GM19023 (cell line): ENCODE measurements around the gene BAIAP3.

Experiments used
- ATAC-seq: cut with Tn5 transposase; IDR thresholded peaks from one replicate; pipeline ENCODE4 v1.9.1; 2021; ENCODE audit warnings: mild to moderate bottlenecking, moderate library complexity; ENCODE audit not compliant: unreplicated experiment

BAIAP3 gene

DNA sequence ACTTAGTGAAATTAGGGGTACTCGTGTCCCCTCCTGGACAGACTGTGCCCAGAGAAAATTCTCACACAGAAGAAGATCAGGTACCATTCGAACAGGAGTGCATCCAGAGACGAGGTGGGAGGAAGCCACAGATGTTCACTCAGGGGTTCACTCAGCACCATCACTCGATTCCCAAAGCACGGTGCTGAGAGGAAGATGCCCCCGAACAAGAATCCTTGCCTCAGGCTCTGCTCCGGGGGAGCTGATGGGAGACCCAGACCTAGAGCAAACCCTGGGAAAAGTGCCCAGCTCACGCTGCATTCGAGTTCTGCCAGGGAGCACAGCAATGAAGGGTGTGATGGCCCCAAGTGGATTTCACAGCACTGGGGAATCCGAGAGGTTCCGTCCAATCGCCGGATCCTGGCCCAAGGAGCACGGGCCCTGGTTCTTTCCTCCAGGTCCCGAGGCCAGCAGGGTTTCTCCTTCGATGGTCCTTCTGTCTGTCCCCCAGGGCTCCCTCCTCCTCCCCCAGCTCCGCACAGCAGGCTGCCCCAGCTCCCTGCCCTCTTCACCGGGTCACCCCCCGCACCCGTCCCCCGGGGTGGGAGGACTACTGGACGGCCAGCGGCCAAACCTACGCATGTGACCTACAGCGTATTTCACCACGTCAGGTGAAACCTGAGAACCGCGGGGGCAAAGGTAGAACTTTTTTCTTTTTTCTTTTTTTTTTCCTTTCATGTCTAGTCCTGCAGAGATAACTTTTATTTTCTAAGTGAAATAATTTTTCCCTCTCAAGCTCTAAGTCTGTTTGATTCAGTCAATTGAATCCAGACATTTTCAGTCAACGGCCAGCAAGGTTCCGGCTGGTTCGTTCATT lies 34.2 kb upstream of the BAIAP3 start:
- ATAC-seq = no peak

DNA sequence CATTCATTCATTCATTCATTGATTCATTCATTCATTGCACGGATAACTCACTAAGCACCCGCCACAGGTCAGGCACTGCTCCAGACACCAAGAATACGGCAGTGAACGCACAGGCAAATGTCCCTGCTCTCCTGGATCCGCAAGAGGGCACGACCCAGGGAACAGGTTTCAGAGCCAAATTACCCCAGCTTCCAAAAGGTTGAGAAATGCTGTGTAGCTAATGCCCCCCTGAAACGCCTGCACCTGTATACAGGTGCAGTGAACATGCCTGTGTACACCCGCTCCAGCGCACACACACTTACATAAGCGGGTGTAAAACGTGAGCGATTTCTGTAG lies 33.6 kb upstream of the BAIAP3 start:
- ATAC-seq = no peak

DNA sequence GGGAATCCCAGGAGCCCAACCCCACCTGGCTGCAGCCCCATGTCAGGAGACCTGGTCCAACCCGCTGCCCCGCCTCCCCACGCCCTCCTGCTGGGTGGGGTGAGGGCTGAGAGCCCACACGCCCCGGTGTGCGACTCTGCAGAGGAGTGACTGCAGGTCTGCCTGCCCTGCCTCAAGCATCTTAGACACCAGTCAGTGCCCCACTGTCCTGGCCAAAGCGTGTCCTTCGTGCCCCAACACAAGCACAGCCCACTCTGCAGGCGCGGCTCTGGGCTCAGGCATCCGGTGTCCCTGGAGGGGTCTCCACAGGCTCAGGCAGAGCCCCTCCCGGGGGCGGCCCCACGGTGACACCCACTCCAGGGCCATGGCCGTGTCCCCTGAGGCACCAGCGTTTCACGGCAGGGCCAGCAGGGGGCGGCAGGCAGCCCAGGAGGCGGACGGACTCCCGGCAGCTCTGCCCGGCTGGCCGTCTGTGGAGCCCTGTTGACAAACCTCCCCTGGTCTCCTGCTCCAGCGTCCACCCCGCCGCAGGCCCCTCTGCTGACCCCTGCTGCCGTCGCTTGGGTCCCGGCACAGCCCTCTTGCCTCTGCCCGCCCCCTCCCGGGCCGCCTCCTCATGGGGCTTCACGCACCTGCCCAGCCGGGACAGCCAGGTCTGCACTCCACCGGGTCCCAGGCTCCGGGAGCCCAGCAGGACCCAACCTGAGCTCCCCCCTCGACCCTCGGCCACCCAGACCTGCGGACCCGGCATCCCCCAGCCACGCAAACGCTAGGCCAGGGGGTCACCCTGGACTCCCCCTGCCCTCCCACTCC lies 32.6 kb upstream of the BAIAP3 start:
- no peak for ATAC-seq

DNA sequence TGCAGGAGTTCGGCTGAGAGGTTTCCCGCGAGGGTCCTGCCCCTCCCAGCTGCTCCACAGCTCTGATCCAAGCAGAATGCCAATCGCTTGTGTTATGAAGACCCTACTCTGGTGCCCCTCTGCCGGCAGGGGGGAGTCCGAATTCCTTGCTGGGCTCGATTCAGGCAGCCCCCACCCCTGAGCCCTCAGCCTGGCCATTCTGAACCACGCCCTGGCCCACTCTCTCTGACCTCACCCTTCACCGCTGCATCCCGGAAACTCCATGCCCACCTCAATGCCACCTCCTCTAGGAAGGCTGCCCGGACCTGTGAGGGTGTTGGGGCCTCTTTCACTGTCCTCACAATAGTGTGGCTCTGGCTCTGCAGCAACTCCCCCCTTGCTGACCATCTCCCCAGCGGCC lies 31.9 kb upstream of the BAIAP3 start:
- ATAC-seq = no peak

DNA sequence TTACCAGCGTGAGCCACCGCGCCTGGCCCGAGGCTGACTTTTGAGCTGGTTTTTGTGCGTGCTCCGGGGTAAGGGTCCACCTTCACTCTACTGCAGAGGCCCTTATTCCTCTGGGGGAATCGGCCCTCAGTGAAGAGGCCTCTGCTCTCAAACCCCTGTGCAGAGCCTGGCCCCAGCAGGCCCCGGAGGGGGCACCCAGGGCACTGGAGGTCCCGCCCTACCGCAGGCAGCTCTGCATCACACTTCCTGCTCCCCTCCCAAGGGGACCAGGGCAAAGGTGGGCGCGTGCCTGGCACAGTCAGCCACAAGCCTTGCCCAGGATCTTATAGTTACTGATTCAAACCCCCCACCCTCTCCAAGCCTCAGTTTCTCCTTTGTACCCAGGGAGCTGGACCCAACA lies 27.6 kb upstream of the BAIAP3 start:
- no peak for ATAC-seq

DNA sequence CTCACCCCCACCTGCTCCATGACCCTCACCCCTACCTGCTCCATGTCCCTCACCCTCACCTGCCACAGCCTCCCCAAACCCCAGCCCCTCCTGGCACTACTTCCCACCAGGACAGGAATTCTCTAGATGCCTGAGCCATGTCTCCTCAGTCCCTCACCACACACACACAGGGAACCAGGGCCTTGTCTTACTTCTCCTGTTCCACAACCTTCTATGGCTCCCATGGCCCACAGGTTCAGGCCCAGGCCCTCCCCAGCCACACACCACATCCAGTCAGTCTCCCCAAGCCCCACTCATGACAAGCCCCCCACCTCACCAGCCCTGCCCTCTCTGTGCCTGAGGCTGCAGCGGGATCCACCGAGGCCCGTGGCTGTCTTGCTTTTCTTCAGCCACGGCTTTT lies 27.1 kb upstream of the BAIAP3 start:
- no peak for ATAC-seq

DNA sequence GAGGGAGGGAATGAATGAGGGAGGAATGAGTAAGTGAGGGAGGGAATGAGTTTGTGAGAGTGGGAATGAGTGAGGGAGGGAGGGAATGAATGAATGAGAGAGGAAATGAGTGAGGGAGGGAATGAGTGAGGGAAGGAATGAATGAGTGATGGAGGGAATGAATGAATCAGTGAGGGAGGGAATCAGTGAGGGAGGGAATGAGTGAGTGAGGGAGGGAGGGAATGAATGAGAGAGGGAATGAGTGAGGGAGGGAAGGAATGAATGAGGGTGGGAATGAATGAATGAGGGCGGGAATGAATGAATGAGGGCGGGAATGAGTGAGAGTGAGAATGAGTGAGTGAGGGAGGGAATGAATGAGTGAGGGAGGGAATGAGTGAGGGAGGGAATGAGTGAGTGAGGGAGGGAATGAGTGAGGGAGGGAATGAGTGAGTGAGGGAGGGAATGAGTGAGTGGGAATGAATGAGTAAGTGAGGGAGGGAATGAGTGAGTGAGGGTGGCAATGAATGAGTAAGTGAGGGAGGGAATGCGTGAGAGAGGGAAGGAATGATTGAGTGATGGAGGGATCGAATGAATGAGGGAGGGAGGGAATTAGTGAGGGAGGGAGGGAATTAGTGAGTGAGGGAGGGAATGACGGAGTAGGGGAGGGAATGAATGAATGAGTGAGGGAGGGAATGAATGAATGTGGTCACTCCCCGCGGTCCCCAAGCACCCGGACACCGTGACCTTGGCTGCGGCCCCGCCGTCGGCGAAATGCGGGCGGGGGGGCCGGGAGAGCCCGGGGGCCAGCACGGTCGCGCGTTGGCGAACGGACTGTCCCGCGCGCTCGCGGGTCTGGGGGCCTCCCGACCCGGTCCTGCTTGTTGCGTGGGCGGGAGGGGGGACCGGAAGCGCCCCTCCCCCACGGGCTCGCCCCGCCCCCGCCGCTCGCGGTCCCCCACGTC lies 25.1 kb upstream of the BAIAP3 start:
- no peak for ATAC-seq

DNA sequence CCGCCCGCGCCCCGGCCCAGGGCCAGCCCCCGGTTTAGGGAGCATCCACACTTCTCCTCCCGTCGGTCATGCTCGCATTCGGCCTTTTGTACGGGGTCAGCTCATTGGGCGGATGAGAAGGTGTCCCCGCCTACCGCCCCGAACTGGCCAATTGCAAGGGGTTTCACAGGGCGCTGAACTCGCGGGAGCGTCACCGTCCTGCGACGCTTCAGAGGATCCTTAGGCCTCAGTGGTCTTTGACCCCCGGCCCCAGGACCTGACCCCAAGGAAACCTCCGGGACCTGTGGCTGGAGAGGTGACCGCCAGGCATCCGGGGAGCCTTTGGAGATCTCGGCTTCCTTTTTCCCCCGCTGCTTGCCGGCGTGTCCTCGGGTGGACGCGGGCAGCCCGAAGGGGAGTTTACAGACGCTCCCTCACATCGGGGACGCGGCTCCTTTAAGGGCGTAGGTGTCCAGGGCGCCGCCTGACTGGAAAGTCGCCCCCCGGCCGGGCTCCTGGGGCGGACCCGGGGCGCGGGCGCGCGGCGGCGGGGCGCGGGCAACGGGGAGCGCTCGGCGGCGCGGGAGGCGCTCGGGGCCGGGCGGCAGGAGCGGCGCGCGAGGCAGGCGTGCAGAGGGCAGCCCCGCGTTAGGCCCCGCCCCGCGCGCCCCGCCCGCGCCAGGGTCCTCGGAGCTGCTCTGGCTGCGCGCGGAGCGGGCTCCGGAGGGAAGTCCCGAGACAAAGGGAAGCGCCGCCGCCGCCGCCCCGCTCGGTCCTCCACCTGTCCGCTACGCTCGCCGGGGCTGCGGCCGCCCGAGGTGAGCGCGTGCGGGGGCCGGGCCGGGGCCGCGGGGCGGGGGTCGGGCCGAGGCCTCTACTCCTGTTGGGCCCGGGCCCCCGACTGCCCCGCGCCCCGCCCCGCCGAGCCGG lies 24.2 kb upstream of the BAIAP3 start, which contains the start of gene UBE2I:
Gene UBE2I, plus strand, starts transcription at position 660 of the 909 bp plus-strand sequence. CDS start 4,395 bp downstream, outside the sequence.
- ATAC-seq = peak; percentile 50

DNA sequence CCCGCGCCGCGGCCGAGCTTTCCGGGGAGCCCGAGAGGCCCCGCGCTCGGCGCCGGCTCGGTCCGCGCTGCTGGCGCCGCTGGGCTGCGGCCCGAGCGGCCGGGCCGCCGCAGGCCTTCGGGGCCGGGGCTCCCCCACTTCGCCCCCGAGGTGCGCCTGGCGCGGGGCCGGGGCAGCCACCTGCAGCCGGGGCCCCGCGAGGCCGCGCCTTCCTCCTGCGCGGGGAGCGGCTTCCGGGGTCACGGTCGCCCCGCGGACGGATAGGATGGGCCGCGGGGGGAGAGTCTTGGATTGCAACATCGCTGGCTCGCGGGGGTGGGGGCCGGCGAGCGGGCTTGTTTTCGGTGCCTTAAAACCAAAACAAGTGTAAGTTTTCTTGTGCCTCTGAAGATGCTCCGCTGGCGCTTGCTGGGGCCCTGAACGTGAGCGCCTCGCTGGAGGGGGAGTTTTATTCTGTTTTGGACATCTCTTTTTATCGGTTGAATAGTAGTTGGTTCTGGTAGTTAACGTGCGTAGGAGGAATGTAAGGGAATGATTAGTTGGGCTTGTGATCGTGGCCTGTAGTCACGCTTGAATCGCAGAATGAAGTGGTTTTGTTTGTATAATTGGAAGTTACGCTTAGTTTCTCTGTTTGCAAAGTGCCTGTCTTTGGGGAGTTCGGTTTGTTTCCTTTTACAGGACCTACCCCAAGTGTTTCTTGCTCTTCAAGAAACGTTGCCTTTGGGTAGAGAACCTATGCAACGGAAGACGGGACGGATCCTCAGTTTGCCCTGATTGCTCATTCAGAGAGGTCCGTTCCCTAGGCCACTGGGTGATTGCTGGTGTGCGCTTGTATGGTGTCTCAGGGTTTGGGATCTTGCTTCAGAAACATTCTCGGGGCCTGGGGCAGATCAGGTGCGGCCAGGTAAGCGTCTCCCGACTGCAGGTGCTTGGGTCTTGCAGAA lies 23.3 kb upstream of the BAIAP3 start:
- ATAC-seq = peak; percentile 5

DNA sequence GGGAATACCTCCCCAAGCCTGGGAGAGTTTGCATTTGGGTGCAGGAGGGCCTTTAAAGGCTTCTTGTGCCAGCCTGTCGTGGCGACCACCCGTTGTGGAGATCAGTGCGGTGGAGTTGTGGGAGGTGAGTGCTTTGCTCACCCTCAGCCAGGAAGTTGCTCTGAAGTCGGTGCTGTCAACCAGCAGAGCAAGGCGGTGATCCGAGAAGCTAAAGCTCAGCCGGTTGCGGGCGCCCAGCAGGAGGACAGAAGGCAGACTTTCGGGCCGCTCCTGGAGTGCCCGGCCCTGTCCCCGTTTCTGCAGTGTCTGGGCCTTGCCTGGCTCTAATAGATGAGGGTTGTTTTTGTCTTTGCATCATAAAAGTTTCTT lies 22.6 kb upstream of the BAIAP3 start:
- no peak for ATAC-seq

DNA sequence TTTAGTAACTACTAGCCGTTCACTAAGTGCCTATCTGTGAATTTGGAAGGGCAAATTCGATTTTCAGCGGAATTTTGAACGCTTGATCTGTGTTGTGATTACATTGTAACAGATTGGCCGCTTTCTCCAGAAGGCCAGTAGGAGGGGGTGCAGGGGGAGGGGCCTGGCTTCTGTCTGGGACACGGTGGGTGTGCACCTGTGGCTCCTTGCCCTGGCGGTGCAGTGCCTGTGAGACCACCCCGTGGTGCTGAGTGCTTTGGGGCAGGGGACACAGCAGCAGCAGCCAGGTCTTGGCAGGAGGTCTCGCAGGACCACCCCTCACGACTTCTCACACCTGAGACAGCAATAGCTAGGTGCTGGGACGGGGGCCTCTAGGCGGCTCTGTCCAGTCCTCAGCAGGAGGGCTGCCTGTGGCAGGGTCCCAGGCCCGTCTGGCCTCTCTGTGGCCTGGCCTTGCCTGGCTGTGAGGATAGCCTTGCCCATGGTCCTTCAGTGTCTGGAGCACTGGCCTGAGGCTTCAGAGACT lies 22.2 kb upstream of the BAIAP3 start:
- ATAC-seq = no peak

DNA sequence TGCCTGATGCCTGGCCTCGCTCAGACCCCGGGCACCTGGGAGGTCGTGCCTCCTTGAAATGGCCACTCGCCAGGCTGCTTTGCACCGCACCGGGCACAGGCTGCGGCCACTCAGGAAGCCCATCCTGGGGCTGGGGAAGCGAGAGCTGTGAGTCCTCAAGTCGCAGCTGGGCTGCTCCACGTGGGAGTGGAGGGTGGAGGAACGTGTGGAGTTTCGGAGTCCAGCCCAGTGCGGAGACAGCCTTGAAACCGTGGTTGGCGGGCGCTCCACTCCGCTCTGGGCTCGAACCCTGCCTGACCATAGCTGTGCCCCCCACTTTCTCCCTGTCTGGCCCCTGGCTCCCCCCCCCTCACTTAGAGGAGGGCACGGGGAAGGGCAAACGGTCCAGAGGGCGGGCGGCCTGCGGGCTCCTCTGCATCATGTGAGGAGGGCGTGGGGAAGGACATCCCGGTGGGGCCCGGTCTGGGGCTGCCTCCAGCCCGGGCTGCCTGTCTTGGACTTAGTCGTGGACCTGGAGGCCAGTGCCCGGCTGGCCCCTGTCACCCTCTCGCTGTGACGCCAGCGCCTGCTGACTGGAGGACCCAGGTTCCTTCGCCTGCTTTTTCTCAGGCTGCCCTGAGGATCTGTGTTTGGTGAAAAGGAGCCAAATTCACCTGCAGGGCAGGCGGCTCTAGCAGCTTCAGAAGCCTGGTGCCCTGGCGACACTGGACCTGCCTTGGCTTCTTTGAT lies 21.5 kb upstream of the BAIAP3 start:
- no peak for ATAC-seq

DNA sequence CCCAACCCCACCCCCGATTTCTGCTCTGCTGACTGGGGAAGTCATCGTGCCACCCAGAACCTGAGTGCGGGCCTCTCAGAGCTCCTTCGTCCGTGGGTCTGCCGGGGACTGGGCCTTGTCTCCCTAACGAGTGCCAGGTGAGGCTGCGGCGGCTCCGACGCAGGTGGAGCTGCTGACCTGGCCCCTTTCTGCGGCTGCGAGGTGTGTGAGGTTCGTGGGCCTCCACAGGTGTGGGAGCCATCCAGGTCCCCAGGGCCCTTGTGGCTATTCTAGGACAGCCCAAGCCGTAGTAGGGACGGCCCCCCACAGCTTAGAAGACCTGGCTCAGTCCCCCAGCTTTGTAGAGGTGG lies 21.0 kb upstream of the BAIAP3 start:
- no peak for ATAC-seq

DNA sequence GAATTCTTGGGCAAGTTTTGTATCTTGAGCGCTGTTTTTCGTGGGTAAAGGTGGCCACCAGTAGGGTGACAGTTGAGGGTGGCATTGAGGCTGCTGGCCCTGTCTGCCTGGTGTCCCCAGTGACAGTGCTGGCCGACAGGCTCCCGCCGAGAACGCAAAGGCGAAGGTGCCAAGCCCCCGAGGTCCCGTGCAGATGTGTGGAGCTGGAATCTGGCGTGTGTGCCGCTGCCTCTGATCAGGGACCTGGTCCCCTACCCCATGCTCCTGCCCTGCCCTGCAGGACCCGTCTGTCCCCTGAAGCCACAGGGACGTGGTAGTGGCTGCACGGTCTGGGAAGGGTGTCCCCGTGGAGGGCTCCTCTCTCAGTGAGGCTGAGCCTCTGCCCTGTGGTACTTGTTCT lies 20.5 kb upstream of the BAIAP3 start:
- no peak for ATAC-seq

DNA sequence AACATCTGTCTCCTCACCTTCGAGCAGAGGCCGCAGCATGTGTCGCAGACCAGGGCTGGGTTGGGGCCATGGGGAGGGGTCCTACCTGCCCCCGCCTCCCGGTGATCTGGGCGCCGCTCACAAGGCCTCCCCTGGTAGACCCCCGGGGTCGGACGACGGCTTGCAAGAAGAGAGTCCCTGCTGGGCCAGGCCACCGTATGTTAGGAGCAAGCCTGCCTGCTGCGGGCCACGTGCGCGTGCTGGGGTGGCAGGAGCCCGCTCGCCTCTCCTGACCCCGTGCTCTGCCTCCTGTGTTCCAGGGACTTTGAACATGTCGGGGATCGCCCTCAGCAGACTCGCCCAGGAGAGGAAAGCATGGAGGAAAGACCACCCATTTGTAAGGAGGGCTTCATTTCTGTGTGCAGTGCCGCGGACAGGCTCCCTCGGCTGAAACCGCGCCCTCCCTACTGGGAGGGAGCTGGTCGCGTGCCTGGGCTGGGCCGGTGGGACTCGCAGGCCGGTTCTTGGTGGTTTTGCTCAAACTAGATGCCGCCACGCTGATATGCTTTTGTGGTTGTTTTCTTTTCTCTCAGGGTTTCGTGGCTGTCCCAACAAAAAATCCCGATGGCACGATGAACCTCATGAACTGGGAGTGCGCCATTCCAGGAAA lies 19.6 kb upstream of the BAIAP3 start:
- no peak for ATAC-seq

DNA sequence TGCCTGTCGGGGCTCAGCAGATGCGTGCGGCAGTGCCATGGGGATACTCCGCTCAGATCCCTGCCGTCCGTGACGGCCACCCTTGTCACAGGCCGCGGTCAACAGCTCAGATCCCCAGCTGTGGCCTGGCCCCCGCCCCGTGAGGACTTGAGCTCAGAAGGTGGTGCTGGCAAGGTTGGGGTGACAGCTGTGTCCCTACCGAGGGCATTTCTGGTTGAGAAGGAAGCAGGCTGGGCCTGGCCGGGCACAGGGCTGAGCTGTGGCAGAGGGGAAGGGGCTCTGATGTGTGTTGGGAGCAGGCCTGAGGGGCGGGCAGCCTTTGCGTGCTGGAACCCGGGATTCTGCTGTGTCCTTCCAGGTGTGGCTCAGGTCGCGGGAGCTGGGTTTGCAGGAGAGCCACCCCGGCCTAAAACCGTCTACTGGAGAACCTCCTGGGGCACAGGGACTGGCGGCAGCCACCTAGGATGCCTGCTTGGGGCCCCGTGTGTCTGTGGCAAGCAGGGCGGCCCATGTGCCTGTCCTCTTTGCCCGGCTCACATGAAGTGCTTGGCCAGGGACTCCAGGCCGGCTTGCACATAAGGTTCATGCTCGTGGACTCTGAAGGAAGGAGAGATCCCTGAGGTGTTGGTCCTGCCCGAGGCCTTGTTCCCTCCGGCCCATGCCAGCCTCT lies 18.9 kb upstream of the BAIAP3 start:
- ATAC-seq = no peak
